Activated CD8-positive, alpha-beta memory T cell treated with anti-CD3 and anti-CD28 coated beads for 4 hours (primary cell): ENCODE data around the gene DACH1.
"Not testable (repeated sequence)": the region's sequence is repeated elsewhere in the genome, so short reads cannot be mapped to it uniquely, and the experiment has no call there.

Experiments used
- DNase-seq, 2 donors: peaks; one replicate each; pipeline ENCODE4 v3.0.0-alpha.2; 2020; ENCODE audit warnings: low read depth in 2 of 2

The DACH1 gene

DNA sequence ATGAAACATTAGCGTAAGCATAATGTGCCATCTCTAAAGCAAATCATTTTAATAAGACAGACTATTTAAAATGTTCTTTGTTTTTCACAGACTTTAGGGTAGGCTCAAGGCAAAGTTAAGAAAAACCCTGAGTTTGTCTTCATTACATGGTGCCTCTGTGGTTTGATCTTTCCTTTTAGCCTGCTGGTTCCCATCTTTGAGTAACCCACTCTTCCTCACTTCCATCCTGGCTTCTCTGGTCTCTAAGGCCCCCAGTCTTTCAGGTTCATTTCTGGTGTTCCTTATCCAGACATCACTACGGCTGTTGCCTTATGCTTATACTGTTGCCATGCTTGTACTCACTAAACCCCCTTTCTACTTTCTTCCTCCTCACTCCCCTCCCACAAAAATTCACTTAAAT is 38.4 kb downstream of the DACH1 start:
- DNase-seq, result no peak

DNA sequence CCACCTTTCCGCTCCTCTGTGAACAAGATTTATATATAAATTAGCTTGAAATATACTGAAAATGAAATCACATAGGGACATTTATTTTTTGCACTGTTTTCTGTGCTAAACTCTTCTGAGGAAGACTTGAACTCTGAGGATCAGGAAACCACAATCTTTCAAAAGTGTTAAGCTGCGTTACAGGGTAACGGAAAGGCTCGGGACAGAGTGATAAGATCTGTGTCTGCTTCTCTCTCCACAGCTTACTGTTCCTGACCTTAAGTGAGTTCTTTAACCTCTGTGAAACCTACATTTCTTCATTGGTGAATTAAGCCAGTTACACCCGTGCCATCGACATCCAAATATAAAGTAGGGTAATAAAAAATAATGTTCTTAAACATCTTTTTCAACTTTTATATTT is 38.9 kb downstream of the DACH1 start:
- DNase-seq, result no peak

DNA sequence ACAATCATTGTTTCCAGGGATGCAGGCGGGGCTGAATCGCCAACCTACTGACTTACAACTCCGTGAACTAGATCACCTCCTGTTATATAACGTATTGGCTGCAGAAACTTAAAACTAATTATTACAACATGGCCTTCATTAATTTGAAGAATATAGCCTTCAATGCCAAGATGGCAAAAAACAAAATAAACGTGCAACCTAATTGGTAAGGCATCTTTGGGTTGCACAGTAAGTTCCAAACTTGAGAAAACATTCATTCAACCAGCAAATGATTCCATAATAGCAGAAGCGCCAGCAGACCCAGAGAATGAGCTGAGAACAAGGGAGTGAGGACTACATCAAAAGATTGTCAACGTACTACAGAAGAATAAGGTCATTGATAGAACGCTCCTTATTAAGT is 39.8 kb downstream of the DACH1 start:
- DNase-seq, result no peak

DNA sequence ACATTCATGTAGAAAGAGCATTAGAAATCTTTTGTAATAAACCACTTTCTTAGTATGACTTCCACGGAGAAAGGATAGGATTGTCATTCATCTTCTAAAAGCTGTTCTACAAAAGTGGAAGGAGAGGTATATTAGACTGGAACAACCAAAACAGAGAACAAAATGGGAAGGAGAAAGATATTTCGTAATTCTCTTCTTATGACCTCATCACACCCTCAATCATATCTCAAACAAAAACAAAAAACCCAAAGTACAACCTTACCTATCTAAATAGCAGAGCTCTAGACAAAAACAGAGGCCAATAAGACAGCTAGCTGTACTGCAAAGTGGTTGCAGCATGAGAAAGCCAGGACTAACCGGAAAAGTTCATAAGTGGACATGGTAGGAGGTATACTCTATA is 46.3 kb downstream of the DACH1 start:
- no peak for DNase-seq

DNA sequence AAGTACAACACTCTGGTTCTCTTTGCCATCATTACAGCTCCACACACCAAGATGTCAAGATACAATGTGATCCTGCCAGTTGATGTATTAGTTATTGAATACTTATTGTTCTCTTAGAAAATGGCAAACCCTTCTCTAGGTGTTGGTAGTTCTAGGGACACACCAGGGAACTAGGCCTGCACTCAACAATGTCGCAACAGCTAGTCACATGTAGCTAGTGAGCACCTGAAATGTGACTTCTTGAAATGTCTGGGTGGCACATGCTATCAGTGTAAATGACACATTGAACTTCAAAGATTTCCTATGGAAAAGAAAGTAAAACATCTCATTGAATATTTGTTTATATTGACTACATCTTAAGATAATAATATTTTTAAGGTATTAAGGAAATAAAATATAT is 49.7 kb downstream of the DACH1 start:
- DNase-seq, result no peak

DNA sequence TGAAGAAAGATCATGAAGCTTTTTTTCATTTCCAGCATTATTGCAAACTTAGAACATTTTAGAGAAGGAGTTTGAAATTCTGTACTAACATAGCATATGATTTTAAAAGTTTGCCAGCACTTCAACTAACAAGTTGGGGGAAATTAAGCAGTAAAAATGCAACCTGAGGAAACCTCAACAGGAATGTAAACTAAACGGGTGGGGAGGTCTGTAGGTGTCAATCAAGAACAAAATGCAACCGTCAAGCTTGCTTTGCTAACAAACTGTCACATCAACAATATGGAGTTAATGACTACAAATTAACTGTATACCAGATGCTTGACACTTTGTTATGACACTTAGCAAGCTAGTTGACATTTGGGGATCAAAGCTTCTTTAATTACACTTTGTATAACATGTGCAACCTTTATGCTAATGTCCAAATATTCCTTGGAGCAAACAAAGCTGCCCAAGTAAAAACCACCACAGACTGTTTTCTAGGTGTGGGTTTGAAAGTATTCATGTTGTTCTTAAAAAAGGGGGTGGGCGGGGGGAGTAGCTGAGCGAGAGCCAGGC is 52.1 kb downstream of the DACH1 start:
- DNase-seq, result no peak

DNA sequence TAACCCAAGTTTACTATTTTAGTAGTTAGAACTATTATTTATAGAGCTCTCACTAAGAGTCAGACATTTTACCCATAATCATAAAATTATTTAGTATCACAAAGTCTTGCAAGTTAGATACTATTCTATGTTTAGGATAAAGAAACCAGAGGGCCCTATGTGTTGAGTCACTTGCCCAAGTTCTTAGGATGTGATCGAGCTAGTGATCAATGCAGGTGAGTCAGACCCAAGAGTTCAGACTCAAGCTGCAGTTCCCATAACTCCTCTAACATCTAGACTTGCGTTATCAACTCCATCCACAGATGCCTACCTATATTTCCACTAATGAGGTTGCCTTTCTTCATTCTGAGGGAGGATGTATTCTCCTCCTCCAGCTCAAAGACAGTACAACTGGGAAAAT is 53.8 kb downstream of the DACH1 start:
- DNase-seq, result no peak

DNA sequence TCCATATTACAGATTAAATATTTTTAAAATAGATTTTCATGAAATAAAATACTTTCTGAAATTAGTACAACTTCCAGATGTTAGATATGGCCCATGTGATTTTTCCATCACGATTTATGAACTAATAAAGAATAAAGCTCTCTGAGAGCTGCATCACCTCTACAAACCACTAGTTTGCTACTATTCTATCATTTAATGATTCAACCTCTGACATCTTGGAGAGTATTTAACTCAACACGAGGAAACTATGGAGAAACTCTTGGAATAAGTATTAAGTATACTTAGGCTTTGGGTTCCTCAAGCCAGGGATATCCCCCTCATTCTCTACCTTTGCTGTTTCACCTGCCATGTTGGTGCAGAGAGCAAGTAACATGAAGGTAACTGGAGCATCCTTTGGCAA is 55.7 kb downstream of the DACH1 start:
- DNase-seq, result no peak

DNA sequence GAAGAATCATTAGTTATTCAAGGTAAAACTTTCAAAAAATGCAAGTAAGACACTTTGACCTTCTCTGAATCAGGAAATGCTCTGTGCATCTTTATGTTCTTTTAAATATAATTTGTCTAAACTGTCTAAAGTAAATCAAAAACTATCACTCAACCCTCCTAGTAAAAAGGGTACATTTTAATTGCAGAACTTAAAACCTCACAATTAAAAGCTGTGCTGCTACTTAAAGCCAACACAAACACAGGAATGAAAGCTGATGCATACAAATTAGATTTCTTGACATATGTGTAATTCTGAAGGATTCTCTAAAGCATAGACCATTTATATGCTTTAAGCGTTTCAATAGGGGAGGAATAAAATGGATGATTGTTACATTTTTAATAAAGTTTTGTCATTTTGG is 58.3 kb downstream of the DACH1 start:
- DNase-seq, result no peak

DNA sequence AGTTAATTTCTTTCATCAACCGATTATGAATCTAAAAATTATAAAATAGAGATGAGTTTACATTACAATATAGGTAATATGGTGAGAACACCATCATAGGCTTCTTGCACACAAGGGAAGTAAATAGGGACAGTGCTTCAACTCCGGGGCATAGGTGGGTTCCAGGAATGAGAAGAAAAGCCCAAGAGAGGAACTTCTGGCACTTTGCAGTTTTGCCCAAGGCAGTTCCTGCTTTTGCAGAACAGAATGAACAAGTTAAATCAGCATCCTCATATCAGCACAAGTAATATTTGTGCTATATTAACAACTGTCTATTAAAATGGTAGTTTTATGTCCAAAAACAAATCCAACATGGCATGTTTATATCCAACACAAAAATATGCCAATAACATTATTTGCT is 60.1 kb downstream of the DACH1 start:
- no peak for DNase-seq

DNA sequence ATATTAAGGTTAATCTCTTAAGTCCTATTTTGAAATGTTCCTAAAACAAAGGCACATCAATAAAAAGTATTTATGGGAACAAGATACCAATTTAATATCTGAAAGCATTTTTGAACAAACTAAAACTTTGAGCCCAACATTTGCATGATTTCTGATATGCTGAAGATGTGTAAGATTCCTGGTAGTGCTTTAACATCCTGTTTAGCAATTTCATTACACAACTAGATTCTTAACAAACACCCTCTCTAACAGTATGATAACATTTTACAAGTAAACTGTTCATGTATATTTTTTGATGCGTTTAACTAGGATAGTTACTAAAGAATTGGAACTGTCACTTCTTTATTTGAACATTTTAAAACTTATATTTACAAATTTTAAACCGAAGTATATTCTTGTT is 63.9 kb downstream of the DACH1 start:
- DNase-seq, result no peak

DNA sequence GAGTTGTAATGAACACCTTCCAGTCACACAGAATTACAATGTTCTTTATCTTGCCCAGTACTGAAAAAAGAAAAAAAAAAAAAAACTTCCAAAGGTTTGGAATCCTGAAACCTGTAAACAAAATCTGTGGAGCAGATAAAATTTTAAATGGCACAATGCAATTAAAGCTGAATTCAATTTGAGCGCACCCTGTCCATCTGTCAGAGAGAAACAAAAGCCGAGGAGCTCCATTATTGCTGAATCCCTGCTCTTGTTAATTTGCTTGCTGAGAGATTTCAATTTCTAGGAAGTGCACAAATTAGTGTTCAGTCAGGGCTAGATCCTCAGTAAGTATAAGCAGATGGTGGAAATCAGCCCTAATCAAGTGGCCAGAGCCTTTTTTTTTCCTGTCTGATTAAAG is 65.2 kb downstream of the DACH1 start:
- DNase-seq, result no peak

DNA sequence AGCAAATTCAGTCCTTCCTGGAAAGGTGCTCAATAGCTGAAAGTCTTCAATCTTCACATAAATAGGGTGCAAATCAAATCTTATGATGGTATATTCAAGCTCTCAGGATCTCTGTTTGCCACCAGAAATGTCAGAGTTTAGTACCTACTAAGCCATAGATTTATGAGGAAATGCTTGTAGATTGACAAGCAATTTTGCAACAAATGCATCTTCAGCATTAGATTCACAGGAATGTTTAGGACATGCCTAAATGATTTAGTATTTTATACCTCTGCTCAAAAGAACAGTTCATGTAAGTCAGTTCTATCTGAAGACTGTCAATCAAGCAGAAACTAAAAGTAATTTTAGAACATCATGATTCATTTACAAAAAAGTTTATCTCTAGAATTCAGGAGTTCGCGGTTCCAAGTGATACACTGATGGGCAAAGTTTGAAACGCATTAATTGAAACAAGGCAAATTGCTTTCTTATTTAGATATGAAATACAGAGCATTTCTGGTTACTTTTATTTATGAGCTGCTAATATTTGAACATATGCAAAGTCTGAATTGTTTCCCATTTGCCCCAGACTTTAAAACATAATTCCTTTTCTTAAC is 65.7 kb downstream of the DACH1 start:
- DNase-seq, result no peak

DNA sequence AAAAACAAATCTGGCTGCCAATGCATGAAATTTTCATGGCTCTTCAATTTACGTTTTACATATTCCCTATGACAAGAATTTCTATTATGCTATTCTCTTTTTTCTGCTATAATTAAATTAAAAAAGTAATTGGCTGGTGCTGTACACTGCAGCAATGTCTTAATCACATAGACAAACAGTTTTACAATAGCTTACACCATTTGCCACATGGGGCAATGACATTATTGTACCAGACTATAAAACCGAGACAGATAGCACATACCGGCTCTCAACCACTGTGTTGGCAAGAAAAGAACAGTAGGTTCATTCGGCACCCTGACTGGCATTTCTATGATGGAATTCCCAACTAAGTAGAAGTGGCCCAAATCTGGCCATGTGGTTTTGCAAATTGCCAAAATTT is 67.7 kb downstream of the DACH1 start:
- DNase-seq, result no peak

DNA sequence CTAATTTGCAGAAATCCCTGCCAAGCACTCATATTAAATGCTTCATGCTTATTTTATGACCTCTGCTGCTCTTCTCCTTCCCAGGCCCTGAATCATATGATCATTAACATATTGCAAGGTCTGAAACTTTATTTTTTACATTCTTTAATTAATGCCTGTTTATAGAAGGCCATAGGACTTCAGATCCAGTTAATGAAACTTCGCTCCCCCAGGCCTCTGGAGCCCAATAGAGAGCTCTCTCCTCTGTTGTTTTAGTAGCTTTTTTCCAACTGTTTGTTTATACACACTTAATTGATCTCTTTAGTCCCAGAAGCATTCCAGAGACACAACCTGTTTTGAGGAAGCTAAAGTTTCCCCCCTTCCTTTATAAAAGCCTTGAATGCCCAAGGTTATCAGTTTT is 68.3 kb downstream of the DACH1 start:
- no peak for DNase-seq

DNA sequence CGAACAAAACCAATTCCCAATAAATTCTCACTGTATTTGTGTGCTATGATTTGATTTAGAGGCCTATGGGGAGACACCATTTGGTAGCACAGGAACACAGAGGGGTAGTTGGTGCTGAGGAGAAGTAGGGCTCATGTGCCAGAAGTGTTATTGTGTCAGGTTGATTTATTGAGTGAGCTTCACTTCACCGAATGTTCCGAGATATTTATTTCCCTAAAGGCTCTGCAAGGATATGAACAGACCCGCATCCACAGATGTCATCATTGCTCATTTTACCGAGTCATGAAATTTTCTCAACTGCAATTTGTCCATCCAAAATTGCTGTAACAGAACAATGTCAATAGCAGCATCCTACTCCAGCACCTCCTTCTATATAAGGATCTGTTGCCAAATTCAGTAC is 69.5 kb downstream of the DACH1 start:
- DNase-seq, result no peak

DNA sequence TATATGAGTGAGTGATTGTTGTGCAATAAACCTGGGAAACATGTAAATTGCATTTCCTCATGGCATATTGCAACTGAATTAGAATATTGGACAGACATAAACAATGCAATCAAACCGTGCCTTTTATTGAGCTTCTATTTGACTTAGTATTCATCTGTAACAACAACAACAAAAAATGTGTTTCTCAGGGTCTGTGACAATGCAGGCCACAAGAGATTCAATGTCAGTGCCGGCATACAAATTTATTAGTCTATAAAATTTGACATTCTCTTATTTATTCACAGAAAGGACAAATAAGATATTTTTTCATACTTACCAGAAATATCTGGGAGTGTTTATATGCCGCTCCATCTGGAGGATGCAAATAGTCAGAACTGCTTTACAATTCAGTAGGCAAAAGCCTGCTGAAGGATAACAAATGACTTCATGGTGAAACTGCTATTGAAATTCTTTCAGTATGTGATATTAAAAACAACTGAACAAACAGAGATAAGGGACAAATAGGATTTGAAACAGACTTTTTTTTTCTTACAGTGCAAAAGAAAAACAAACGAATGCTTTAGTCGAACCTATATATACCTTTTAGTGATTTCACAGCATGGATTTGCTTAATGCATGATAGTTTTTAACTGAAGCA is 77.2 kb downstream of the DACH1 start:
- DNase-seq, result no peak

DNA sequence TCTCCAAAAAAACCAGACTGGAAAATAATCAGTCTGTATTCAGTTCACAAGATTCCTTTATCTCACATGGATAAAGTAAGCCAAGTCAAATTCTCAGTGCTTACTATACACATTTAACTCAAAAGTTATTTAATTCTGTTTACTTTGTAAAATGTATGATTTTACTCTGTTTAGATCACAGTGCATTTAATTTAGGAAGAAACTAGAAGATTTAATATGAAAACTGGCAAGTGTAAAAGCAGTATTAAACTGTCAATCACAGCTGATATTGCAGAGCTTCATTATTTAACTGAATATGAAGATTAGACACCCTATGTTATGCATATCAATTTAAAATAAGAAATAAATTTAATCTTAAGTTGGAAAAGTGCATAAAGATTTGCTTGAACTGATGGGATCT is 78.0 kb downstream of the DACH1 start:
- DNase-seq, result no peak

DNA sequence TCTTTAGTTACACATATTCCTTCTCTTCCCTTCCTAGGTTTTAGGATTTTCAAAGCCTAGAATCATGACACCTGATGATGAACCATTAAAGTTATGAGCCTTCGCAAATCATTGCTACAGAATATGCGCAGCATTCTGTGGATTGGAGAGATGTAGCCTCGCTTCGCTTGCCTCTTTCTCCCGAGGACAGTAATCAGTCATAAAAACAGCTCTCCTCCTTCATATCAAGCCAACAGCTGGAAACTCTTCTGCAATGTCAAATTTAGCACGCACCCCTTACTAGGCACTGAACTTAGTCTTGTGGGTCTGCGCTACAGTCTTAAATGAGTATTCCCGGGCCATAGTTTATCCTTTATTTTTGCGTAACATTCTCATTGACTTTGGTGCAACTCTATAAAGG is 79.6 kb downstream of the DACH1 start:
- DNase-seq, result no peak

DNA sequence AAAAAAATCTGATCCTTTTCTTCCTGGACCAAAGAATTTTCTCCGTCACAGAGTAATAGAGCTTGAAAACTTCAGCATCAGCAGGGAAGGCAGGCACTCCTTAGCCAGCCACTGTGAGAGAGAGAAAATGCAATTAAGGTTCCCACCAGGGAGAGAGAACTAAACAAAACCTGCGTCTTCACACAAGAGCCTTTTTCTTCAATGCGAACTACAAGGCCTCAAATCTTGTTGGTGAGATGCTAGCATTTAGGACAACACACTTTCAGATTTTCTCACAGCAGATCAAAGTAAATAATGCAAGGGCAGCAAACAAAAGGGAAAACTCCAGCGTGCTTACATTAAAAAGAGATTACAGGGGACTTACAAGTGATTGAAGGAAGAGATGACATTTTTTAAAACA is 80.1 kb downstream of the DACH1 start:
- no peak for DNase-seq

DNA sequence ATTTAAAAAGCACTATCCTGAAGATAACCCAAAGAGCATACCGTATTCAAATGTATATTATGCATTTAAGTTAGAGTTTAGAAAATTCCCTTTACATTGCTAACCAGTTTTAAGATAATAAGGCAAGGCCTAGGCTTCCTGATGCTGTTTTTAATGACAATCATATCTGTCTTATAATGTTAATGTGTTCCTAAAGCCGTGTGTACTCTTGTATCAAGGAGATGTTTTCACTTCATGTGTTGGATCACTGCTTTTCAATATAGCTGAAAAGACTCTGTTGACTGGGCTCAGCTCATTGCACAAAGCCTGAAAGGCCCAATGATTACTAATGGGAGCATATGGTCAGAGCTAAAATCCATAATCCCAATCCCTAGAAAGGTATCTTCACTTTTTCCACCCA is 81.6 kb downstream of the DACH1 start:
- DNase-seq, result no peak

DNA sequence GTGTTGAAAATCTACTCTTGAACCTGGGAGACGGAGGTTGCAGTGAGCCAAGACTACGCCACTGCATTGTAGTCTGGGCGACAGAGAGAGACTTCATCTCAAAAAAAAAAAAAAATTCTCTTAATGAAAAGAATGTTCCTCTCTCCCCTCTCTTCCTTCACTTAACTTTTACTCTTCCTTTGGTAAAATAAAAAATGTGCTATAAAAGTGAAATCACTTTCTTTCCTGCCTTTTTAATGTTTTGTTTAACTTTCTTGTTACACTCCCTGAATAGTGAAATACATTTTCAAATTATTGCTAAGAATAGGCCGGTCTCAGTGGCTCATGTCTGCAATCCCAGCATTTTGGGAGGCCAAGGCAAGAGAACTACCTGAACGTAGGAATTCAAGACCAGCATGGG is 86.5 kb downstream of the DACH1 start:
- DNase-seq, result no peak

DNA sequence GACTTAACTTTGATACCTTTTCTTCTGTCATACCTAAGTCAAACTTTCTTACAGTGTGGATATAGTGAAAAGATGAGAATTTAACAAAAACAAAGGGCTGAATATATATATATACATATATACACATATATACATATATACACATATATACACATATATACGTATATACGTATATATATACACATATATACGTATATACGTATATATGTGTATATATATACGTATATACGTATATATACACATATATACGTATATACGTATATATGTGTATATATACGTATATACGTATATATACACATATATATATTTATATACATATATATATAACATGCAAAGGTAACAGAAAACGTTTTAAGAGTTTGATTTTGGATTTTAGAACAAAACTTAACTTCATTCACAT is 88.0 kb downstream of the DACH1 start:
- DNase-seq, result not testable (repeated sequence)

DNA sequence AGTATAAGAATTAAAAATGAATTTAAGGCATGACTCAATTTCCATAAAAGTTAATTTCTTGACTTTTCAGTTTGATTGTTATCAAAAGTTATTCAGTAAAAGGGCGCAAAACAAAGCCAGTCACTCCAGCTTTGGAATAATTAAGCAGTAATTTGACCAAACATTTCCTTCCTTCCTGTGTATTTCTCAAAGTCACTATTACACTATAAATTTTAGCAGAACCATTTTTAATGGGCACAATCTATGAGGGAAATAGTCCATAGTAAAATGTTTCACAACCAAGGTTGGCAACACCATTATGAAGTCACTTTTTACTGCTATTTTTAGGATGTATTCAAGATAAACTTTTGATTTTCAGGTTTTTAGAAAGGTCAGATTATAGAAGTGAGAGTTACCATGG is 91.0 kb downstream of the DACH1 start:
- DNase-seq, result no peak
